ENCODE measurements around the gene PFAS. TPM values are rescaled to one million over a fixed set of nuclear protein-coding genes. Genes with fewer than 3 reads are reported as not detected.

PFAS gene
- total RNA-seq, 1 donor from 2014 or later: 117 TPM

DNA sequence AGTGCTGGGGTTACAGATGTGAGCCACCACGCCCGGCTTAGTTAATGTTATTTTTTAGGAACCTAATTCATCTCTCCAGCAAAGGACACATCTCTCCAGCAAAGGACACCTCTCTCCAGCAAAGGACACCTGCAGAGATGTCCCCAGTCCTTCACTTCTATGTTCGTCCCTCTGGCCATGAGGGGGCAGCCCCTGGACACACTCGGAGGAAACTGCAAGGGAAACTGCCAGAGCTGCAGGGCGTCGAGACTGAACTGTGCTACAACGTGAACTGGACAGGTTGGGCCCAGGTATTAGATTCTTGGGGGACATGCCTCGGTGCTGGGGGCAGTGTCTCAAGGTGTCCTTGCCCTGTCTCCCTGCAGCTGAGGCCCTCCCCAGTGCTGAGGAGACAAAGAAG, 4.7 kb downstream of the PFAS start:
- no peaks in the 10 kb centered on the region for H3K27me3 Mint-ChIP-seq
- peaks cover 3% of the 10 kb centered on the region for H3K36me3 Mint-ChIP-seq
- H3K4me3 Mint-ChIP-seq: no peak overlapping the region
- no peak for DNase-seq (ENCODE audit: extremely low spot score, unreplicated experiment)
- TF ChIP-seq, protein P1, sequence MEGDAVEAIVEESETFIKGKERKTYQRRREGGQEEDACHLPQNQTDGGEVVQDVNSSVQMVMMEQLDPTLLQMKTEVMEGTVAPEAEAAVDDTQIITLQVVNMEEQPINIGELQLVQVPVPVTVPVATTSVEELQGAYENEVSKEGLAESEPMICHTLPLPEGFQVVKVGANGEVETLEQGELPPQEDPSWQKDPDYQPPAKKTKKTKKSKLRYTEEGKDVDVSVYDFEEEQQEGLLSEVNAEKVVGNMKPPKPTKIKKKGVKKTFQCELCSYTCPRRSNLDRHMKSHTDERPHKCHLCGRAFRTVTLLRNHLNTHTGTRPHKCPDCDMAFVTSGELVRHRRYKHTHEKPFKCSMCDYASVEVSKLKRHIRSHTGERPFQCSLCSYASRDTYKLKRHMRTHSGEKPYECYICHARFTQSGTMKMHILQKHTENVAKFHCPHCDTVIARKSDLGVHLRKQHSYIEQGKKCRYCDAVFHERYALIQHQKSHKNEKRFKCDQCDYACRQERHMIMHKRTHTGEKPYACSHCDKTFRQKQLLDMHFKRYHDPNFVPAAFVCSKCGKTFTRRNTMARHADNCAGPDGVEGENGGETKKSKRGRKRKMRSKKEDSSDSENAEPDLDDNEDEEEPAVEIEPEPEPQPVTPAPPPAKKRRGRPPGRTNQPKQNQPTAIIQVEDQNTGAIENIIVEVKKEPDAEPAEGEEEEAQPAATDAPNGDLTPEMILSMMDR (conservative IDR thresholded peaks at IDR 0.05): peak; percentile 14
- H3K27ac Mint-ChIP-seq: no peak overlapping the region
- no peaks in the 10 kb centered on the region for H3K9me3 Mint-ChIP-seq
- H3K4me1 Mint-ChIP-seq (ENCODE audit: unreplicated experiment): peaks cover 10% of the 10 kb centered on the region

DNA sequence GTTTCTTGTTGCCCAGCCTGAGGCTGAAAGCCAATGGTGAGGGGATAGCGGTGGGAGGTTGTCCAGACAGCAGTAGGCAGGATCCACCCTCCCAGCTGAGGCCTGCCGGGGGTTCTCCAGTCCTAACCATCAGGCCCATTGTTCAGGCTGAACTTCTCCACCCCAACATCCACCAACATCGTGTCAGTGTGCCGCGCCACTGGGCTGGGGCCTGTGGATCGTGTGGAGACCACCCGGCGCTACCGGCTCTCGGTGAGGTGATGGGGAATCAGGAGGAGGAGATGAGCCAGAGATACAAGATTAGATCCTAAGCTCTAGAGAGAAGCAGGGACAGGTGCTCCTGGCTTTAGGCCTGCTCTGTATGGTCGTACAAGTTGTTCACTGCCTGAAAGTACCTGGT, 5.8 kb downstream of the PFAS start:
- peaks cover 9% of the 10 kb centered on the region for H3K4me1 Mint-ChIP-seq (ENCODE audit: unreplicated experiment)
- TF ChIP-seq, protein P1 (conservative IDR thresholded peaks at IDR 0.05): no peak
- H3K27me3 Mint-ChIP-seq: no peaks in the 10 kb centered on the region
- no peak overlapping the region for H3K4me3 Mint-ChIP-seq
- H3K9me3 Mint-ChIP-seq: no peaks in the 10 kb centered on the region
- DNase-seq (ENCODE audit: extremely low spot score, unreplicated experiment): no peak
- H3K27ac Mint-ChIP-seq: no peak overlapping the region
- peaks cover 3% of the 10 kb centered on the region for H3K36me3 Mint-ChIP-seq

DNA sequence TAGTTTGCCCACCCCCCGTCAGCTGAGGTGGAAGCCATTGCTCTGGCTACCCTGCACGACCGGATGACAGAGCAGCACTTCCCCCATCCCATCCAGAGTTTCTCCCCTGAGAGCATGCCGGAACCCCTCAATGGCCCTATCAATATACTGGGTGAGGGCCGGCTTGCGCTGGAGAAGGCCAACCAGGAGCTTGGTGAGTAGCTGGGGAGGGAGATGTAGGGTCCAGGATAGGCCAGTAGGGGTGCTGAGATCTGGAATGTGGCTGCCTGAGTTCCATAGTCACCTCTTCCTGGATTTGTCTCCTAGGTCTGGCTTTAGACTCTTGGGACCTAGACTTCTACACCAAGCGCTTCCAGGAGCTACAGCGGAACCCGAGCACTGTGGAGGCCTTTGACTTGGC, 6.4 kb downstream of the PFAS start:
- no peak overlapping the region for H3K4me3 Mint-ChIP-seq
- TF ChIP-seq, protein P1 (conservative IDR thresholded peaks at IDR 0.05): no peak
- H3K27me3 Mint-ChIP-seq: no peaks in the 10 kb centered on the region
- no peak for DNase-seq (ENCODE audit: extremely low spot score, unreplicated experiment)
- H3K4me1 Mint-ChIP-seq (ENCODE audit: unreplicated experiment): peaks cover 3% of the 10 kb centered on the region
- H3K36me3 Mint-ChIP-seq: peaks cover 3% of the 10 kb centered on the region
- H3K9me3 Mint-ChIP-seq: no peaks in the 10 kb centered on the region
- H3K27ac Mint-ChIP-seq: no peak overlapping the region

DNA sequence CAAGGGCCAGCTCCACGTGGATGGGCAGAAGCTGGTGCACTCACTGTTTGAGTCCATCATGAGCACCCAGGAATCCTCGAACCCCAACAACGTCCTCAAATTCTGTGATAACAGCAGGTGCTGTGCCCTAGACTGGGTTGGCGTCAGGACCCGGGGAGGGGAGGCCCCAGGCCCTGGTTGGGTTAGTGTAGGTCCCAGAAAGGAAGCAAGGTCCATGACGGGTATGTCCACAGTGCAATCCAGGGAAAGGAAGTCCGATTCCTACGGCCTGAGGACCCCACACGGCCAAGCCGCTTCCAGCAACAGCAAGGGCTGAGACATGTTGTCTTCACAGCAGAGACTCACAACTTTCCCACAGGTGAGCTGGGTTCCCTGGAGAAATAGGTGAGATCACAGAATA, 7.2 kb downstream of the PFAS start:
- no peak for DNase-seq (ENCODE audit: extremely low spot score, unreplicated experiment)
- Mint-ChIP-seq H3K27ac (no peak overlapping the region), H3K36me3 (peaks cover 7% of the 10 kb centered on the region), H3K27me3 (no peaks in the 10 kb centered on the region), H3K9me3 (no peaks in the 10 kb centered on the region), H3K4me3 (no peak overlapping the region), H3K4me1 (ENCODE audit: unreplicated experiment) (no peaks in the 10 kb centered on the region)
- TF ChIP-seq, protein P1 (conservative IDR thresholded peaks at IDR 0.05): no peak

DNA sequence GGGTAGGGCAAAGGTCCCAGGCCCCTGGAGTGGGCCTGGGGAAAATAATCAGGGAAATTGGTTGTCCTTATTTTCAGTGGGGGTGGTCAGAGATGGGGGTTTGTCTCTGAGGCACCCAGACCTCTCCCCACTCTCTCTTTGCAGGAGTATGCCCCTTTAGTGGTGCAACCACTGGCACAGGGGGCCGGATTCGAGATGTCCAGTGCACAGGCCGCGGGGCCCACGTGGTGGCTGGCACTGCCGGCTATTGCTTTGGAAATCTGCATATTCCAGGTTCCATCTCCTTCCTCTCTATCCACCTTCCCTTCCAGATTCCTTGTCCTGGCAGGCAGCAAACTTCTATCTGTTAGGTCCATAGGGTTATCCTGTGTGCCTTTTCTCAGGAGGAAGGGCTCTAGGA, 7.6 kb downstream of the PFAS start:
- H3K27me3 Mint-ChIP-seq: no peaks in the 10 kb centered on the region
- H3K9me3 Mint-ChIP-seq: no peaks in the 10 kb centered on the region
- no peak for DNase-seq (ENCODE audit: extremely low spot score, unreplicated experiment)
- no peak overlapping the region for H3K4me3 Mint-ChIP-seq
- TF ChIP-seq, protein P1 (conservative IDR thresholded peaks at IDR 0.05): no peak
- H3K4me1 Mint-ChIP-seq (ENCODE audit: unreplicated experiment): no peaks in the 10 kb centered on the region
- H3K36me3 Mint-ChIP-seq: peaks cover 7% of the 10 kb centered on the region
- H3K27ac Mint-ChIP-seq: no peak overlapping the region

DNA sequence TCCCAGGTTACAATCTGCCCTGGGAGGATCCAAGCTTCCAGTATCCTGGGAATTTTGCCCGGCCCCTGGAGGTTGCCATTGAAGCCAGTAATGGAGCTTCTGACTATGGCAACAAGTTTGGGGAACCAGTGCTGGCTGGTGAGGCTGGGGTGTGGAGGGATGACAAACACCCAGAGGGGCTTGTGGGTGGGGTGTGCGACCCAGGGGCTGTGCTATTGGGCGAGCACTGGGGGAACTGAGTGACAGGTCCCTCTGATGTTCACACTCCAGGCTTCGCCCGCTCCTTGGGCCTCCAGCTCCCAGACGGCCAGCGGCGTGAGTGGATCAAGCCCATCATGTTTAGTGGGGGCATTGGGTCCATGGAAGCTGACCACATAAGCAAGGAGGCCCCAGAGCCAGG, 8.7 kb downstream of the PFAS start:
- DNase-seq (ENCODE audit: extremely low spot score, unreplicated experiment): no peak
- H3K4me1 Mint-ChIP-seq (ENCODE audit: unreplicated experiment): no peaks in the 10 kb centered on the region
- no peaks in the 10 kb centered on the region for H3K9me3 Mint-ChIP-seq
- H3K27me3 Mint-ChIP-seq: no peaks in the 10 kb centered on the region
- H3K36me3 Mint-ChIP-seq: peaks cover 8% of the 10 kb centered on the region
- no peak overlapping the region for H3K27ac Mint-ChIP-seq
- H3K4me3 Mint-ChIP-seq: no peak overlapping the region
- TF ChIP-seq, protein P1 (conservative IDR thresholded peaks at IDR 0.05): no peak

All from type B pancreatic cell (in vitro differentiated cells).